HG02970 (cell line): ENCODE results near the gene MARK3.
"Not testable (repeated sequence)": the region's sequence is repeated elsewhere in the genome, so short reads cannot be mapped to it uniquely, and the experiment has no call there.

ENCODE experiments used
- ATAC-seq: cut with Tn5 transposase; IDR thresholded peaks from one replicate; pipeline ENCODE4 v1.9.1; 2021; ENCODE audit warnings: mild to moderate bottlenecking, moderate library complexity, moderate number of reproducible peaks; ENCODE audit not compliant: unreplicated experiment, low FRiP score

MARK3 gene

GRCh38 chr14:103385152-103385928 is at the start of gene MARK3:
TSS of gene MARK3 (plus strand) at chr14:103385415. CDS start at chr14:103386030, 615 bp downstream.
- ATAC-seq, result peak; percentile 93

GRCh38 chr14:103336191-103336590 is 49.0 kb upstream of the MARK3 start:
- ATAC-seq, result no peak

GRCh38 chr14:103337794-103338193 is 47.4 kb upstream of the MARK3 start:
- ATAC-seq, result no peak

- ATAC-seq, result no peak
Measured at GRCh38 chr14:103339561-103339960, 45.7 kb upstream of the MARK3 start.

- no peak for ATAC-seq
Measured at GRCh38 chr14:103340480-103341212, 44.6 kb upstream of the MARK3 start.

- no peak for ATAC-seq
Measured at GRCh38 chr14:103341250-103342129, 43.7 kb upstream of the MARK3 start.

- ATAC-seq, result no peak
Measured at GRCh38 chr14:103343164-103343879, 41.9 kb upstream of the MARK3 start.

GRCh38 chr14:103343905-103344797 is 41.1 kb upstream of the MARK3 start:
- no peak for ATAC-seq

- no peak for ATAC-seq
Measured at GRCh38 chr14:103346286-103346685, 38.9 kb upstream of the MARK3 start.

- no peak for ATAC-seq
Measured at GRCh38 chr14:103347091-103347815, 38.0 kb upstream of the MARK3 start.

GRCh38 chr14:103348154-103348553 is 37.1 kb upstream of the MARK3 start:
- no peak for ATAC-seq

- ATAC-seq, result no peak
Measured at GRCh38 chr14:103349982-103350381, 35.2 kb upstream of the MARK3 start.

GRCh38 chr14:103353362-103353761 is 31.9 kb upstream of the MARK3 start:
- ATAC-seq, result no peak

- no peak for ATAC-seq
Measured at GRCh38 chr14:103354141-103354540, 31.1 kb upstream of the MARK3 start.

- ATAC-seq, result no peak
Measured at GRCh38 chr14:103356024-103356682, 29.1 kb upstream of the MARK3 start.

- not testable (repeated sequence) for ATAC-seq
Measured at GRCh38 chr14:103357552-103357951, 27.7 kb upstream of the MARK3 start.

GRCh38 chr14:103360548-103360947 is 24.7 kb upstream of the MARK3 start:
- ATAC-seq, result no peak

GRCh38 chr14:103361867-103362266 is 23.3 kb upstream of the MARK3 start:
- no peak for ATAC-seq
